K562 (cell line): ENCODE data around the gene POLL. TPM values are rescaled to one million over a fixed set of nuclear protein-coding genes. Genes with fewer than 3 reads are reported as not detected.
A peak's percentile ranks its signal among the peaks of the same experiment; 100 is the strongest.

Experiments used
- CCAR2 ChIP-seq: fragments of 200-400 bp; formaldehyde crosslinking; IDR thresholded peaks from 2 replicates; pipeline ENCODE4 v1.6.1; 2017; ENCODE audit warnings: mild to moderate bottlenecking, low read depth, low read length
- CSDE1 ChIP-seq, 2 experiments: fragments of 450-650 bp; IDR thresholded peaks; 2 replicates each; pipeline ENCODE4 v1.6.1; 2016; ENCODE audit warnings: mild to moderate bottlenecking in 1 of 2
- CTCF ChIP-seq, 3 experiments: IDR thresholded peaks in 2 of 3; conservative IDR thresholded peaks in 1 of 3; 2 replicates each; pipeline ENCODE4 v1.5.1; 2011 to 2012; ENCODE audit warnings: low read length in 3 of 3, mild to moderate bottlenecking in 3 of 3, control low read depth in 2 of 3, improper control_type of control experiment in 1 of 3, inconsistent platforms in 1 of 3, low read depth in 1 of 3, mixed read lengths in 1 of 3, moderate library complexity in 1 of 3; ENCODE audit not compliant: insufficient read depth in 2 of 3
- LCOR ChIP-seq: sonication (generic); formaldehyde crosslinking; IDR thresholded peaks from 2 replicates; pipeline ENCODE4 v1.8.0; 2022; ENCODE audit warnings: mild to moderate bottlenecking, missing genetic modification reagents
- MXI1 ChIP-seq: IDR thresholded peaks from 2 replicates; pipeline ENCODE4 v1.6.1; 2011; ENCODE audit warnings: low read depth, mild to moderate bottlenecking, improper control_type of control experiment, low read length
- SOX6 ChIP-seq: fragments of 450-650 bp; IDR thresholded peaks from 2 replicates; pipeline ENCODE4 v1.6.1; 2014; ENCODE audit warnings: mild to moderate bottlenecking
- SP2 ChIP-seq: IDR thresholded peaks from 2 replicates; pipeline ENCODE4 v1.6.1; 2011; ENCODE audit warnings: mild to moderate bottlenecking, low read depth, low read length, moderate library complexity; ENCODE audit not compliant: poor library complexity, severe bottlenecking; ENCODE audit errors: extremely low read depth
- ZBTB7A ChIP-seq: IDR thresholded peaks from 2 replicates; pipeline ENCODE4 v1.6.1; 2011; ENCODE audit warnings: low read depth, mild to moderate bottlenecking, low read length, moderate library complexity, borderline replicate concordance; ENCODE audit not compliant: control insufficient read depth
- ZNF280A ChIP-seq: fragments of 450-650 bp; IDR thresholded peaks from 2 replicates; pipeline ENCODE4 v1.6.1; 2018; ENCODE audit warnings: mild to moderate bottlenecking, low read depth; ENCODE audit not compliant: partially characterized antibody
- polyA plus RNA-seq, 8 experiments: library from polyadenylated mRNA; depleted of rRNA in 4 of 8; stranded (reverse) in 5 of 8; unstranded in 3 of 8; fragments of >200 nt; fragmentation: Nextera tagmentation in 2 of 8; fragmentation: Illumina TruSeq in 1 of 8; extraction: Ambion mirVana in 2 of 8; extraction: Trizol in 1 of 8; gene quantifications; 2 replicates each; pipeline versions ENCODE4 v1.2.1 to v1.2.3, GENCODE V29; 2011 to 2014; ENCODE audit warnings: inconsistent platforms in 1 of 8, missing spikeins in 1 of 8
- total RNA-seq, 7 experiments: library from RNA; depleted of rRNA in 6 of 7; stranded (reverse); fragments of >200 nt in 6 of 7; fragmentation: Illumina TruSeq in 2 of 7; extraction: Trizol in 2 of 7; gene quantifications; 2 replicates each; pipeline versions ENCODE4 v1.2.1 to v1.2.3, GENCODE V29; 2011 to 2021; ENCODE audit warnings: low replicate concordance in 1 of 7
- TF ChIP-seq, protein P1 (sequence below): fragments of 450-650 bp; IDR thresholded peaks from 2 replicates; pipeline ENCODE4 v1.6.1; 2016; ENCODE audit warnings: mild to moderate bottlenecking, moderate library complexity
- TF ChIP-seq, protein P2 (sequence below): fragments of 250-450 bp; sonication (Bioruptor Pico); IDR thresholded peaks from 2 replicates; pipeline ENCODE4 v1.9.0; 2021; ENCODE audit warnings: mild to moderate bottlenecking

POLL gene
- total and polyA plus RNA-seq, 9 of the 15 experiments (the other 6 are each of a cell fraction or from before 2014, with no cell fraction given) = 1.2 to 18.7 (median 10.9) TPM

- TF ChIP-seq, protein P1, sequence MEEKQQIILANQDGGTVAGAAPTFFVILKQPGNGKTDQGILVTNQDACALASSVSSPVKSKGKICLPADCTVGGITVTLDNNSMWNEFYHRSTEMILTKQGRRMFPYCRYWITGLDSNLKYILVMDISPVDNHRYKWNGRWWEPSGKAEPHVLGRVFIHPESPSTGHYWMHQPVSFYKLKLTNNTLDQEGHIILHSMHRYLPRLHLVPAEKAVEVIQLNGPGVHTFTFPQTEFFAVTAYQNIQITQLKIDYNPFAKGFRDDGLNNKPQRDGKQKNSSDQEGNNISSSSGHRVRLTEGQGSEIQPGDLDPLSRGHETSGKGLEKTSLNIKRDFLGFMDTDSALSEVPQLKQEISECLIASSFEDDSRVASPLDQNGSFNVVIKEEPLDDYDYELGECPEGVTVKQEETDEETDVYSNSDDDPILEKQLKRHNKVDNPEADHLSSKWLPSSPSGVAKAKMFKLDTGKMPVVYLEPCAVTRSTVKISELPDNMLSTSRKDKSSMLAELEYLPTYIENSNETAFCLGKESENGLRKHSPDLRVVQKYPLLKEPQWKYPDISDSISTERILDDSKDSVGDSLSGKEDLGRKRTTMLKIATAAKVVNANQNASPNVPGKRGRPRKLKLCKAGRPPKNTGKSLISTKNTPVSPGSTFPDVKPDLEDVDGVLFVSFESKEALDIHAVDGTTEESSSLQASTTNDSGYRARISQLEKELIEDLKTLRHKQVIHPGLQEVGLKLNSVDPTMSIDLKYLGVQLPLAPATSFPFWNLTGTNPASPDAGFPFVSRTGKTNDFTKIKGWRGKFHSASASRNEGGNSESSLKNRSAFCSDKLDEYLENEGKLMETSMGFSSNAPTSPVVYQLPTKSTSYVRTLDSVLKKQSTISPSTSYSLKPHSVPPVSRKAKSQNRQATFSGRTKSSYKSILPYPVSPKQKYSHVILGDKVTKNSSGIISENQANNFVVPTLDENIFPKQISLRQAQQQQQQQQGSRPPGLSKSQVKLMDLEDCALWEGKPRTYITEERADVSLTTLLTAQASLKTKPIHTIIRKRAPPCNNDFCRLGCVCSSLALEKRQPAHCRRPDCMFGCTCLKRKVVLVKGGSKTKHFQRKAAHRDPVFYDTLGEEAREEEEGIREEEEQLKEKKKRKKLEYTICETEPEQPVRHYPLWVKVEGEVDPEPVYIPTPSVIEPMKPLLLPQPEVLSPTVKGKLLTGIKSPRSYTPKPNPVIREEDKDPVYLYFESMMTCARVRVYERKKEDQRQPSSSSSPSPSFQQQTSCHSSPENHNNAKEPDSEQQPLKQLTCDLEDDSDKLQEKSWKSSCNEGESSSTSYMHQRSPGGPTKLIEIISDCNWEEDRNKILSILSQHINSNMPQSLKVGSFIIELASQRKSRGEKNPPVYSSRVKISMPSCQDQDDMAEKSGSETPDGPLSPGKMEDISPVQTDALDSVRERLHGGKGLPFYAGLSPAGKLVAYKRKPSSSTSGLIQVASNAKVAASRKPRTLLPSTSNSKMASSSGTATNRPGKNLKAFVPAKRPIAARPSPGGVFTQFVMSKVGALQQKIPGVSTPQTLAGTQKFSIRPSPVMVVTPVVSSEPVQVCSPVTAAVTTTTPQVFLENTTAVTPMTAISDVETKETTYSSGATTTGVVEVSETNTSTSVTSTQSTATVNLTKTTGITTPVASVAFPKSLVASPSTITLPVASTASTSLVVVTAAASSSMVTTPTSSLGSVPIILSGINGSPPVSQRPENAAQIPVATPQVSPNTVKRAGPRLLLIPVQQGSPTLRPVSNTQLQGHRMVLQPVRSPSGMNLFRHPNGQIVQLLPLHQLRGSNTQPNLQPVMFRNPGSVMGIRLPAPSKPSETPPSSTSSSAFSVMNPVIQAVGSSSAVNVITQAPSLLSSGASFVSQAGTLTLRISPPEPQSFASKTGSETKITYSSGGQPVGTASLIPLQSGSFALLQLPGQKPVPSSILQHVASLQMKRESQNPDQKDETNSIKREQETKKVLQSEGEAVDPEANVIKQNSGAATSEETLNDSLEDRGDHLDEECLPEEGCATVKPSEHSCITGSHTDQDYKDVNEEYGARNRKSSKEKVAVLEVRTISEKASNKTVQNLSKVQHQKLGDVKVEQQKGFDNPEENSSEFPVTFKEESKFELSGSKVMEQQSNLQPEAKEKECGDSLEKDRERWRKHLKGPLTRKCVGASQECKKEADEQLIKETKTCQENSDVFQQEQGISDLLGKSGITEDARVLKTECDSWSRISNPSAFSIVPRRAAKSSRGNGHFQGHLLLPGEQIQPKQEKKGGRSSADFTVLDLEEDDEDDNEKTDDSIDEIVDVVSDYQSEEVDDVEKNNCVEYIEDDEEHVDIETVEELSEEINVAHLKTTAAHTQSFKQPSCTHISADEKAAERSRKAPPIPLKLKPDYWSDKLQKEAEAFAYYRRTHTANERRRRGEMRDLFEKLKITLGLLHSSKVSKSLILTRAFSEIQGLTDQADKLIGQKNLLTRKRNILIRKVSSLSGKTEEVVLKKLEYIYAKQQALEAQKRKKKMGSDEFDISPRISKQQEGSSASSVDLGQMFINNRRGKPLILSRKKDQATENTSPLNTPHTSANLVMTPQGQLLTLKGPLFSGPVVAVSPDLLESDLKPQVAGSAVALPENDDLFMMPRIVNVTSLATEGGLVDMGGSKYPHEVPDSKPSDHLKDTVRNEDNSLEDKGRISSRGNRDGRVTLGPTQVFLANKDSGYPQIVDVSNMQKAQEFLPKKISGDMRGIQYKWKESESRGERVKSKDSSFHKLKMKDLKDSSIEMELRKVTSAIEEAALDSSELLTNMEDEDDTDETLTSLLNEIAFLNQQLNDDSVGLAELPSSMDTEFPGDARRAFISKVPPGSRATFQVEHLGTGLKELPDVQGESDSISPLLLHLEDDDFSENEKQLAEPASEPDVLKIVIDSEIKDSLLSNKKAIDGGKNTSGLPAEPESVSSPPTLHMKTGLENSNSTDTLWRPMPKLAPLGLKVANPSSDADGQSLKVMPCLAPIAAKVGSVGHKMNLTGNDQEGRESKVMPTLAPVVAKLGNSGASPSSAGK = peak; percentile 73
- TF ChIP-seq, protein P2, sequence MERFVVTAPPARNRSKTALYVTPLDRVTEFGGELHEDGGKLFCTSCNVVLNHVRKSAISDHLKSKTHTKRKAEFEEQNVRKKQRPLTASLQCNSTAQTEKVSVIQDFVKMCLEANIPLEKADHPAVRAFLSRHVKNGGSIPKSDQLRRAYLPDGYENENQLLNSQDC = no peak
- no peak for TF ChIP-seq LCOR (CRISPR knock-in tag)
- no peak for TF ChIP-seq ZNF280A
- no peak for TF ChIP-seq MXI1
- no peak for TF ChIP-seq CCAR2
- no peak; the same call in 1 of the 2 replicates for TF ChIP-seq ZBTB7A
- no peak for TF ChIP-seq SOX6
- 0 out of 6 replicates have a peak, but pooled peaks of 1 of the 3 experiments have one; percentile 24 for TF ChIP-seq CTCF (IDR thresholded peaks at IDR 0.05 in 2 of 3, conservative IDR thresholded peaks at IDR 0.05 in 1 of 3; ENCODE audit: insufficient read depth in 2 of 3, low read depth in 1 of 3, low read length in 3 of 3)
- no peak for TF ChIP-seq CSDE1 (IDR thresholded peaks at IDR 0.05)
- no peak for TF ChIP-seq SP2
Observed at GRCh38 chr10:101566333-101567164, 21.5 kb downstream of the POLL start (continued).
